Measurements from ENCODE around the gene DLGAP5. TPM values are rescaled to one million over a fixed set of nuclear protein-coding genes. Genes with fewer than 3 reads are reported as not detected.

The DLGAP5 gene
- total and polyA plus RNA-seq, 2 of the 4 experiments (the other 2 are of a cell fraction), result 14.9 to 19.0 TPM

GRCh38 chr14:55105991-55106390 lies 85.4 kb downstream of the DLGAP5 start (continued):
- TF ChIP-seq ELK1 (IDR thresholded peaks at IDR 0.05; ENCODE audit: borderline replicate concordance, low read depth, low read length) (no peak), FOS (IDR thresholded peaks at IDR 0.05; ENCODE audit: low read depth, low read length) (no peak), RAD21 (IDR thresholded peaks at IDR 0.05; ENCODE audit: low read length) (no peak), CHD1 (IDR thresholded peaks at IDR 0.05; ENCODE audit: low read depth, low read length) (no peak), RCOR1 (IDR thresholded peaks at IDR 0.05; ENCODE audit: insufficient replicate concordance, low read length) (no peak)
